HL-60 (cell line): ENCODE results near the gene DPP6.

Source experiments
- CTCF ChIP-seq: IDR thresholded peaks from one replicate; pipeline ENCODE4 v1.5.1; 2011; ENCODE audit warnings: low read length, control low read depth, inconsistent platforms; ENCODE audit not compliant: insufficient read depth
- TF ChIP-seq, protein P1 (sequence below): IDR thresholded peaks from 2 replicates; pipeline ENCODE4 v1.6.1; 2012; ENCODE audit warnings: low read depth; ENCODE audit not compliant: insufficient replicate concordance

GRCh38 chr7:154489897-154490296 is 437.7 kb downstream of the DPP6 start:
- no peak for TF ChIP-seq CTCF
- TF ChIP-seq, protein P1, sequence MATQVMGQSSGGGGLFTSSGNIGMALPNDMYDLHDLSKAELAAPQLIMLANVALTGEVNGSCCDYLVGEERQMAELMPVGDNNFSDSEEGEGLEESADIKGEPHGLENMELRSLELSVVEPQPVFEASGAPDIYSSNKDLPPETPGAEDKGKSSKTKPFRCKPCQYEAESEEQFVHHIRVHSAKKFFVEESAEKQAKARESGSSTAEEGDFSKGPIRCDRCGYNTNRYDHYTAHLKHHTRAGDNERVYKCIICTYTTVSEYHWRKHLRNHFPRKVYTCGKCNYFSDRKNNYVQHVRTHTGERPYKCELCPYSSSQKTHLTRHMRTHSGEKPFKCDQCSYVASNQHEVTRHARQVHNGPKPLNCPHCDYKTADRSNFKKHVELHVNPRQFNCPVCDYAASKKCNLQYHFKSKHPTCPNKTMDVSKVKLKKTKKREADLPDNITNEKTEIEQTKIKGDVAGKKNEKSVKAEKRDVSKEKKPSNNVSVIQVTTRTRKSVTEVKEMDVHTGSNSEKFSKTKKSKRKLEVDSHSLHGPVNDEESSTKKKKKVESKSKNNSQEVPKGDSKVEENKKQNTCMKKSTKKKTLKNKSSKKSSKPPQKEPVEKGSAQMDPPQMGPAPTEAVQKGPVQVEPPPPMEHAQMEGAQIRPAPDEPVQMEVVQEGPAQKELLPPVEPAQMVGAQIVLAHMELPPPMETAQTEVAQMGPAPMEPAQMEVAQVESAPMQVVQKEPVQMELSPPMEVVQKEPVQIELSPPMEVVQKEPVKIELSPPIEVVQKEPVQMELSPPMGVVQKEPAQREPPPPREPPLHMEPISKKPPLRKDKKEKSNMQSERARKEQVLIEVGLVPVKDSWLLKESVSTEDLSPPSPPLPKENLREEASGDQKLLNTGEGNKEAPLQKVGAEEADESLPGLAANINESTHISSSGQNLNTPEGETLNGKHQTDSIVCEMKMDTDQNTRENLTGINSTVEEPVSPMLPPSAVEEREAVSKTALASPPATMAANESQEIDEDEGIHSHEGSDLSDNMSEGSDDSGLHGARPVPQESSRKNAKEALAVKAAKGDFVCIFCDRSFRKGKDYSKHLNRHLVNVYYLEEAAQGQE: no peak
